HG02943 (cell line): Measurements from ENCODE around the gene PCTP.

Experiments
- ATAC-seq: cut with Tn5 transposase; IDR thresholded peaks from one replicate; pipeline ENCODE4 v1.9.1; 2021; ENCODE audit warnings: mild to moderate bottlenecking, low read depth, moderate library complexity; ENCODE audit not compliant: unreplicated experiment

PCTP gene

GRCh38 chr17:55751720-55752250 lies 934 bp downstream of the PCTP start:
- no peak for ATAC-seq

GRCh38 chr17:55756689-55757088 lies 5.8 kb downstream of the PCTP start:
- no peak for ATAC-seq

DNA sequence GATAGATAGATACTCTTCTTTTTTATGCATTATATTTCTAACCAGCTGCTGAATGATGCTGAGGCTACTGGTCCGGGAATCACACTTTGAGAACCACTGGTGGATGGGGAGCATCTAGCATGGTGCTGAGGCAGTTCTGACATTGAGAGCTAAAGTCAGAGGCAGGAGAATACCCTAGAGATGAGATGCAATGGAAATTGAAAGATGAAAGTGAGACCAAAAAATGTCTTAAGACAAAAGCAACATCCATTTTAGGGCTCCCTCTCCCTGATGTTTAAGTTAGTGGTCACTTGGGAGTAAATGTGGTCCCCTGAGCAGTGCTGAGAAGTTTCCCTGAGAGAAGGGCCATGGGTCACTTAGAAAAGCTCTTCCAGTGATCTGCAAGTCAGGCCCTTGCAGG lies 6.8 kb downstream of the PCTP start:
- ATAC-seq: no peak

DNA sequence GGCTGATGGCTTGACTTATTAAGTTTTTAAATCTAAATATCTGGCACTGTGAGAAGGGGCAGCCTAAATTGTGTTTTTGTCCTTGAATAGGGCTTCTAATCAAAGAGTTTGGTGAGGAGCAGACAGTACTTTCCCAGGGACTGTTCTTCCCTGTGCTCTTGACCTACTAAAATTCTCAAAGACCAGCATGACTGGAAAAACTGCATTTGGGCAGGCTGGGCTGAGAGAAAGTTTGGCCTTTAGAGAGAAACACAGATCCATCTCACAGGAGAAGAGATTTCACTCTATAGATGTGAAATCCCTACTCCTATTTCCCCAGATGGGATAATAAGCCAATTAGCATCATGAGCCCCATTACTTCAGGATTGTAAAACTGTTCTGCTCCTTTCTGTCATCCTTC lies 7.3 kb downstream of the PCTP start:
- no peak for ATAC-seq

DNA sequence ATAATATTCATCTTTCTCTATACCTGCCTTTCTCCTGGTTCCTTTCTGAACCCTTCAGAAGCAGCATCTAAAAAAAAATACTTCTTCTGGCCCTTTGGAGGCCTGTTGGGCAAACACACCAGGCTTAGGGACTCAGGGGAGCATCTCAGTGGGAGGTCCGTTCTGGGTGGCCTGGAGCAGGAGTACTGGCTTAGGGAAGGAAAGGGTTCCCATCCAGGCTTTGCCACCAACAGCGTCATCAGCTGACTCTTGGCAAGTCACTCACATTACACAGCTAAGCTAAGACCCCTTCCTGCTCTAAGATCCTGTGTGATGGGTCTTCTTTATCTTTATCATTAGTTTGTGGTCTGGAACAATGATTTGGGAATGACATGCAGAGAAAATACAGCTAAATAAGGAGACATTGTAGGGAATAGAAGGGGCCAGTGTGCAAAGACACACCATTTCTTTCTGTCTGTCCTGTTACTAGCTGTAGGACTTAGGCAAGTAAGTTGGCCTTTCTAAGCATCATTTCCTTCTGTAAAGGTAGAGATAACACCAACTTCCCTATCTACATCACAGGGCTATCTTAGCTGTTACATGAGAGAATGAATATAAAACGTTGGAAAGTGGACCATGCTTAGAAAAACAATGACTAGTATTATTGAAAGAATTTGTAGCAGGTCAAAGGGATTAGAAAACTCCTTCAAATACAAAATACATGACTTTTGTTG lies 9.9 kb downstream of the PCTP start:
- ATAC-seq: no peak

- no peak for ATAC-seq
Measured at GRCh38 chr17:55762086-55762858, 11.4 kb downstream of the PCTP start.

- no peak for ATAC-seq
Measured at GRCh38 chr17:55763856-55764255, 13.0 kb downstream of the PCTP start.

- ATAC-seq: no peak
Measured at GRCh38 chr17:55764610-55765009, 13.8 kb downstream of the PCTP start.

DNA sequence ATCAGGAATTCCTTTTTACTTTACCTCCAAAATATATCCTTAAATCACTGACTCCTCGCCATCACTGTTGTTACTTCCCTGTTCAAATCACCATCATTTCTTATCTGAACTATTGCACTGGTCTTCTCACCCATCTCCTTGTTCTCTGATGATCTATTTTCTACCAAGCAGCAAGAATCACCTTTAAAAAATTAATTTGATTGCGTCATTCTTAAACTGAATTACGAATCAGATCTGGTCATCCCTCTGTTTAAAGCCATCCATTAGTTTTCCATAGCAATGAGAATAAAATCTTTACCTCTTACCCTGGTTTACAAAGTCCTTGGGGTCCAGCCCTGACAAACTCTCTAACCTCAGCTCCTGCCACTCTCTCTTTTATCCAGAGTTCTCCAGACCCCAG lies 14.6 kb downstream of the PCTP start:
- ATAC-seq: no peak

- ATAC-seq: no peak
Measured at GRCh38 chr17:55768936-55769624, 18.2 kb downstream of the PCTP start.

GRCh38 chr17:55769625-55770000 lies 18.8 kb downstream of the PCTP start:
- ATAC-seq: no peak

- ATAC-seq: no peak
Measured at GRCh38 chr17:55770196-55770870, 19.5 kb downstream of the PCTP start.

- ATAC-seq: no peak
Measured at GRCh38 chr17:55772086-55772485, 21.2 kb downstream of the PCTP start.

GRCh38 chr17:55773671-55774070 lies 22.8 kb downstream of the PCTP start:
- ATAC-seq: no peak

- ATAC-seq: no peak
Measured at GRCh38 chr17:55774846-55775271, 24.0 kb downstream of the PCTP start.

DNA sequence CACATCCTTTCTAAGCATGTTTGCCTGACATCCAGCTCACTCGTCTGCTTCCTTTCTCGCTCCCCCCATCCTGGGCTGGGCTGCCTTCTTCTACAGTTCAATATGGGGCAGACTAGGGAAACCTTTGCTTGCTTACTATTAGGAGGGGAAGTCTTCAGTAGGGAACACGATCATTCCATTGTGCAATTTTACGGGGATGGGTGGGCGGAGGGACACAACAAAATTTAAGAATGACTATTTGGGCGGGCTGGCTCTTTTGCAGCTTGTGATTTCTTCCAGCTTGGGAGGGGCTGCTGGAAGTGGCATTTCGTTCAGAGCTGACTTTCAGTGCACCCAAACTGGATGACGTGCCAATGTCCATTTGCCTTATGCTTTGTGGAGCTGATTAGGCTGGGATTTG lies 25.4 kb downstream of the PCTP start:
- ATAC-seq: no peak

DNA sequence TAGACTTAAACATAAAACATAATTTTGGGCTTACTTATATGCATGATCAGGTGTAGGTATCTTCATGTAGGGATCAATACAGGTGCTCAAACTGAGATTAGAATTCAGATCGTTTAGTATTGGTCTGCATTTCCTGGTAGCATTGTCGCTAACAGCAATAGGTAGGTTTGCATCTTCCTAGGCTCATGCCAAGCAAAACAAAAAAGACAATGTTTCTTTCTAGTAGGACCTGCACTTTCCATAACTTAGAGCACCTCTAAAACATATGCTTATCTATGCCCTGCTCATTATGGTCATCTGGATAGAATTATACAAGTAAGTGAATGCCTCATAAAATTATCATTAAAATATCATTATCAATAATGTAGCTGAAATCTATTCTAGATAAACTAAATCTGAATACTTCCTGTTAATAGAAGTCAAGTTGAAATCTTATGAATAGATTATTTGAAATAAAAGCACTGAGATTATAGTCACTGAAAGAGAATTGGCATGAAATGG lies 26.7 kb downstream of the PCTP start:
- no peak for ATAC-seq

DNA sequence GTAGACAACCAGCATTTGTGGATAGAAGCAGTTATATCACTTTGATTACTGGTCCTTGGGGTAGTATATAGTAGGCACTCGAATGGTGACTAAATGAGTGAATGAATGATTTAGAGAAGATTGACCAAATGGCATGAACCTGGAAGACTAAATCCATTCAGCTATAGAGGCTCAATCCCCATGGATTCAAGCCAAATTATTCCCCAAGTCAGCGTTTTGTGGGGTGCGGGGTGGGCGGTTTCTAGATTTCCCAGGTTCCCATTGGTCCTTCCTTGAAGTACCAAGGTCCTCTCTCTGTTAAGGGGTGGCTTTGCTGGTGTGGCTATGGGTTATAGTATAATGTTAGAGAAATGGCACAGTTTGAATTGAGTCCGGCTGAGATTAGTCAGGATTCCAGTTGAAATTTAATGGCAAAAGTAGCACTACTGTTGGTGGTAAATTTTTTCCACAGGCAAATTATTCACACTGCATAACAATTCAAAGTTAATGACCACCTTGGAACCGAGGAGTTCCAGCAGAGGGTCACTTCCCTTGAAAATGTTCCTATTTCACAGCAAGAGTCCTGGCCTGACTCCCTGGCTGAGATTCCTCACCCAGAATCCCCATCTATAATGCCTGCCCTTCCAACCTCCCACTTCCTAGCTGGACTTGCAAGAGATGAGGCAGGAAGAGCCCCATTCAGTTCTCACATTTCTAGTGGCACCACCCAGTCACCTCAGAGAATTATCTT lies 27.7 kb downstream of the PCTP start:
- no peak for ATAC-seq

- no peak for ATAC-seq
Measured at GRCh38 chr17:55783684-55784245, 32.9 kb downstream of the PCTP start.

DNA sequence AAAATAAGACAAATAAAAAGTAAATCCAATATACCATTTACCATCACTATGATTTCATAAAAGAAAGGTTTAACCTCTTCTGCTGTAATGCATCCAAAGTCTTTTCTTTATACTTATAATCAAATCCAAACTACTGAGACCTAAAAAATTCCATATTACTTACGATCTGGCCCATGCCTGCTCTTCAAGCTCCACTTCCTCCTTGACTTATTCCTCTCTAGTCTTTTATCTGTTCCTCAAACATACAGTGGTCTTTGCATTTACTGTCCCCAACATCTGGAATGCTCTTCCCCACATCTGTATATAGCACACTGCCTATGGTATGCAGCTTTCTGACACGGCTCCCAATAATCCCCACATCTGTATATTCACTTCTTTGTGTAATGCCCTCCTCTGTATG lies 33.8 kb downstream of the PCTP start:
- ATAC-seq: no peak
